HG03060 (cell line): ENCODE measurements around the gene FBXO8.
"Not testable (repeated sequence)": the region's sequence is repeated elsewhere in the genome, so short reads cannot be mapped to it uniquely, and the experiment has no call there.

Experiments
- ATAC-seq: cut with Tn5 transposase; IDR thresholded peaks from one replicate; pipeline ENCODE4 v1.9.1; 2021; ENCODE audit warnings: low read depth, moderate number of reproducible peaks; ENCODE audit not compliant: unreplicated experiment

FBXO8 gene, protein sequence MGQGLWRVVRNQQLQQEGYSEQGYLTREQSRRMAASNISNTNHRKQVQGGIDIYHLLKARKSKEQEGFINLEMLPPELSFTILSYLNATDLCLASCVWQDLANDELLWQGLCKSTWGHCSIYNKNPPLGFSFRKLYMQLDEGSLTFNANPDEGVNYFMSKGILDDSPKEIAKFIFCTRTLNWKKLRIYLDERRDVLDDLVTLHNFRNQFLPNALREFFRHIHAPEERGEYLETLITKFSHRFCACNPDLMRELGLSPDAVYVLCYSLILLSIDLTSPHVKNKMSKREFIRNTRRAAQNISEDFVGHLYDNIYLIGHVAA

GRCh38 chr4:174283507-174284471 lies at the start of gene FBXO8, which contains the start of gene CEP44:
FBXO8 (minus strand) TSS chr4:174283667; CDS start chr4:174263092, 20,575 bp downstream.
CEP44 (plus strand) TSS chr4:174283911; CDS start chr4:174299122, 15,211 bp downstream.
- ATAC-seq = peak; percentile 33

GRCh38 chr4:174332741-174333493 lies 49.5 kb upstream of the FBXO8 start:
- ATAC-seq = no peak

GRCh38 chr4:174324725-174325124 lies 41.3 kb upstream of the FBXO8 start:
- ATAC-seq = no peak

DNA sequence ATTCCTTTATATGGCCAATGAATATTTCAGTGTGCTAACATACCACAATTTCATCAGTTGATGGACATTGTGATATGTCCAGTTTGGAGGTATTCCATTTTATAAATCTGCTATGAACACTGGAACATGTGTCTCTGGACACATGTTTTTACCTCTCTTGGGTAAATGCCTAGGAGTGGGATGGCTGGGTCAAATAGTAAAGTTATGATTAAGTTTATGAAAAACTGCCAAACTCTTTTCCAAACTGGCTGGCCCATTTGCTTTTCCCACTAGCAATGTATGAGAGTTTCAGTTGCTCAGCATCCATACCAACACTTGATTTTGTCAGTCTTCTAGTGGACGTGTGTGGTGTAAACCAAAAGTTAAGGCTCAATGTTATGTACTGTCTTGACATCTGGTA lies 40.8 kb upstream of the FBXO8 start:
- no peak for ATAC-seq

DNA sequence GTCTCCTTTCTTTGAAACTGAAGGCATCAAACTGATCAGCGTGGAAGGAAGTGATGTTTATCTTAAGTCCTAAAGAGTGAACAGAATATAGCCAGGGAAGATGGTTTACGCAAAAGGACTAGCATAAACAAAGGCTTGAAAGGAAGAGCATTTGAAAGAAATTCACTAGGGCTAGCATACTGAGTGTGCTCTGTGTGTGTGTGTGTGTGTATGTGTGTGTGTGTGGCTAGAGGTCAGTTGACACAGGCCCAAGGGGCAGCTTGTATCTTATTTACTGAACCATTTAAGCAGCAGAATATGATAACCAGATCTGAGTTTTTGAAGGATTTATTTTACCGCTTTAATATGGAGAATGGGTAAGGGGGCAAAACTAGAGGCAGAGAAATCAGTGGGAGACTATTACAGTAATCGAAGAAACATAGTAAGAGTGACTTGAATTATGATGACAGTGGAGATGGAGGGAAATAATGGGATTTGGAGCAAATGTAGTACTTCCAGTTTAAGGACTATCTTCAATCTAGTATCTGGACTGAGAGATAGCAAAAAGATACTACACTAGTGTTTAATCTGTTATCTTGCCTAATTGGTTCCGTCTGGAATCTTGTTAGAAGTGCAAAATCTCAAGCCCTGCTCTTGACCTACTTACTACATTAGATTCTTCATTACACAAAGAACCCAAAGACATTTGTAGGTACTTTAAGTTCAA lies 37.2 kb upstream of the FBXO8 start:
- ATAC-seq = no peak

DNA sequence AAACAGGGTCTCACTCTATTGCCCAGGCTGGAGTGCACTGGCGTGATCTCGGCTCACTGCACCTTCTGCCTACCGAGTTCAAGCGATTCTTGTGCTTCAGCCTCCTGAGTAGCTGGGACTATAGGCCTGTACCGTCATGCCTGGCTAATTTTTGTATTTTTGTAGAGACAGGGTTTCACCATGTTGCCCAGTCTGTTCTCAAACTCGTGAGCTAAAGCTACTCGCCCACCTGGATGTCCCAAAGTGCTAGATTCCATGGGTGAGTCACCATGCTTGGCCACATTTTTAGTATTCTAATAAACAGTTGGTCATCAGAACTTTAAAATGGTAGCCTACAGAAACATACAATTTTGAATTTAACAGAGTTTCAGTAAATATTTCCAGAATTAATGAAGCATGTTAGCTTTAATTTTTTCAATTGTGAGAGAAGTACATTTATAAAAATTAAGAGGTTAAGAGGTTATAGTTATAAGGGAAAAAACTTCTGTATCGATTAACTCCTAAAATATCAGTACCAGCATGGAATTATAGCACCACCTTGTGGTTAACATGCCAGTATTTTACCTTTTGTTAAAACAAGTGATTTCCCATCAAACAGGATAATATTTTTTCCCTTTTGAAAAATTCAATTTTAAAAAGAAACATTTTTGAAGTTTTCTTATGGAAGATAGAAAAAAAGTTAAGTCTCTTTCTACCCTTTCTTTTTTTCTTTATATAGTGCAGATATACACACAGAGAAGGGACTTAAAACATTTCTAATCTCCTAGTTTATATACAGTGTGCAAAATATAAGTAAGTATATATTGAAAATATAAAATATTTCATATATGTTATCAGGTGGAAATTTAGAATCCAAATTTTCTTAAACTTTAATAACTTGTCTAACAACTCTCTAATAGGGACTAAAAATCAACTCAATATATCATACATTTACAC lies 35.6 kb upstream of the FBXO8 start:
- no peak for ATAC-seq

DNA sequence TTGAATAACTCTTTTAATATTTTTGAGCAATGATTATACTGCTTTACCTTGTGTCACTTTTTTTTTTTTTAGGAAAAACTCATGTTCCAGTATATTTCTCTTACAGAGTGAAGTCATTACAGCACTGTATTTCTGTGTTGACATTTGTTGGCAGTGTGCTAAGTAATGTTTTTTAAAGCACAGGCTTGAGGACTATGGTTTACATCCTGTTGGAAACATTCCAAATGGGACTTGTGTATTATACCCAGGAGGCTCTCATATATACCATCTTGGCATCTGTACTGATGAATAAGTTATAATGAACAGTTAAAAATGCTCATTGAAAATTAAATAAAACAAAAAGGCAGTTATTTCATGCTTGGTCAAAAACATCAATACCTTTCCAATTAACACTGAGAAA lies 34.1 kb upstream of the FBXO8 start:
- no peak for ATAC-seq

DNA sequence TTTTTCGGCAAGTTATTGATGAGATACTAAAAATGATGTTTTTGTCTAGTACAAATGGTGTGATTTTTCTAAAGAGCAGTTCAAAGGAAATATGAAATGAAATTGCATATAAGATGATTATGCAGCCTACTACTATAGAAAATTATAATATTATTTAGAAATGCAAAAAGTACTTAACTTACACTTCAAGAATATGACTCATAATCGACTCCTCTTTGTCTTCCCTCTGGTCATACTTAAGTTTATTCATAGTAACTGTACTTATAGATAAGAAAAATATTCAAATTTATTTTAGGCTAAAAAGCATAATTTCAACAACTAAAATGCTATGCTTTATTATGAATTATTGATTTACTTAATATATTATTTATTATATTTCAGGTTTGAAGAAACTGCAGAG lies 33.5 kb upstream of the FBXO8 start:
- no peak for ATAC-seq

DNA sequence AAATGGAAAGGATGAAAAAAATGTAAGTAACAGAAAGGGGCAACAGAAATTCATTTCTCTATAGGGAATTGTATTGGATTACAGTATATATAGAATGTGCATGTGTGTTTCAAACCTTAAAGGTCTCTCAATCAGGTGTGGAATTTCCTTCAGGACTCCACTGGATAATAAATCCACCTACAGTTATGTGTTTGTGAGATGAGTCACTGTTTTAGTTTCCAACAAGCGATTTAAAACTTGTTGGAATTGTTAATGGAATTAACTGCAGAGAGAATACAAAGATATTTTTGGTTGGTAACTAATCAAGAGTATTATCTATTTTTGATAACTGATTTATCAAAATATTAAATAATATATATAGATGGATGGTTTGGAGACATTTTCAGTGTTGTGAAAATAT lies 33.1 kb upstream of the FBXO8 start:
- ATAC-seq = no peak

- ATAC-seq = no peak
Measured at GRCh38 chr4:174314770-174315169, 31.3 kb upstream of the FBXO8 start.

- ATAC-seq = no peak
Measured at GRCh38 chr4:174314274-174314673, 30.8 kb upstream of the FBXO8 start.

GRCh38 chr4:174312993-174313392 lies 29.5 kb upstream of the FBXO8 start:
- no peak for ATAC-seq

- ATAC-seq = no peak
Measured at GRCh38 chr4:174307694-174308093, 24.2 kb upstream of the FBXO8 start.

- no peak for ATAC-seq
Measured at GRCh38 chr4:174305961-174306360, 22.5 kb upstream of the FBXO8 start.

DNA sequence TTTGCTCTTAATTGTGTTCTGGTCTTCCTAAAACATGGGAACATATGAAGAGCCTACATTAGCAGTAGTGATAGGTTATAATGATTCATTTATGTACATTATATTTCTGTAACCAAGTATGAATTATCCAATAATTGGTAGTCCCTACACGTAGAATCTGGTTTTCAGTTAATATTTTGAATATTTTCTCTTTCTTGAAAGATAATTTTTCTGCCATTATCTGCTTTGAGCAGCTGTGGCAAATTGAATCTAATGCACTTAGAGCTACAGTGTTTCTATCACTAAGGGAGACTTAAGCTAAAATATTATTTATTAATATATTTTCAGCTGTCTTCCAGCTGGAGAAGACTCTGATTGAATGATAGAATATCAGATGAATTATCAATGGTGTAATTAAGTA lies 21.2 kb upstream of the FBXO8 start:
- ATAC-seq = no peak

GRCh38 chr4:174303687-174304086 lies 20.2 kb upstream of the FBXO8 start:
- no peak for ATAC-seq

DNA sequence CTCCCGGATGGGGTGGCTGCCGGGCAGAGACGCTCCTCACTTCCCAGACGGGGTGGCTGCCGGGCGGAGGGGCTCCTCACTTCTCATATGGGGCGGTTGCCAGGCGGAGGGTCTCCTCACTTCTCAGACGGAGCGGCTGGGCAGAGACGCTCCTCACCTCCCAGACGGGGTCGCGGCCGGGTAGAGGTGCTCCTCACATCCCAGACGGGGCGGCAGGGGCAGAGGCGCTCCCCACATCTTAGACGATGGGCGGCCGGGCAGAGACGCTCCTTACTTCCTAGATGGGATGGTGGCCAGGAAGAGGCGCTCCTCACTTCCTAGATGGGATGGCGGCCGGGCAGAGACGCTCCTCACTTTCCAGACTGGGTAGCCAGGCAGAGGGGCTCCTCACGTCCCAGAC lies 11.7 kb upstream of the FBXO8 start:
- ATAC-seq = not testable (repeated sequence)

DNA sequence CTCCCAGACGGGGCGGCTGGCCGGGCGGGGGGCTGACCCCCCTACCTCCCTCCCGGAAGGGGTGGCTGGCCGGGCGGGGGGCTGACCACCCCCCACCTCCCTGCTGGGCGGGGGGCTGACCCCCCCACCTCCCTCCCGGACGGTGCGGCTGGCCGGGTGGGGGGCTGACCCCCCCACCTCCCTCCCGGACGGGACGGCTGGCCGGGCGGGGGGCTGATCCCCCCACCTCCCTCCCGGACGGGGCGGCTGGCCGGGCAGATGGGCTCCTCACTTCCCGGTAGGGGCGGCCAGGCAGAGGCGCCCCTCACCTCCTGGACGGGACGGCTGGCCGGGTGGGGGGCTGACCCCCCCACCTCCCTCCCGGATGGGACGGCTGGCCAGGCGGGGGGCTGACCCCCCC lies 11.2 kb upstream of the FBXO8 start:
- ATAC-seq = not testable (repeated sequence)

GRCh38 chr4:174292473-174292872 lies 9.0 kb upstream of the FBXO8 start:
- ATAC-seq = no peak
